HepG2 (cell line): ENCODE measurements around the gene NCOA4. TPM values are rescaled to one million over a fixed set of nuclear protein-coding genes. Genes with fewer than 3 reads are reported as not detected.
"Not testable (repeated sequence)": the region's sequence is repeated elsewhere in the genome, so short reads cannot be mapped to it uniquely, and the experiment has no call there.

Experiments used
- ATAC-seq: fragments of 200-7000 bp; cut with Tn5 transposase; 3 replicates; pipeline ENCODE4 v1.9.1; 2020; ENCODE audit warnings: mild to moderate bottlenecking, moderate library complexity
- BruUV-seq: library from RNA; stranded (reverse); fragments of 400-500 nt; replicated peaks from 2 replicates; lab custom pipeline; 2021; lab: Mats Ljungman, UMichigan
- CTCF ChIA-PET: fragments of 300-600 bp; formaldehyde crosslinking; extraction: SDS; loops from one replicate; lab custom pipeline; 2021; ENCODE audit warnings: low total read pairs, inconsistent platforms, low intra/inter-chr PET ratio; lab: Yijun Ruan, JAX
- POLR2A ChIA-PET: fragments of 350-600 bp; sonication (Branson Sonifier 250); formaldehyde crosslinking; loops from one replicate; lab custom pipeline; 2020; ENCODE audit warnings: antibody characterized with exemption, inconsistent platforms; lab: Yijun Ruan, JAX
- DNase-seq: peaks from one replicate; pipeline ENCODE4 v3.0.0-alpha.2; 2015; ENCODE audit warnings: low spot score
- FAIRE-seq: peaks from 3 replicates; lab custom pipeline; 2011; peaks lifted over from hg19 to GRCh38; lab: Jason Lieb, UNC
- H2AFZ ChIP-seq: one replicate; pipeline ENCODE4 v1.6.1; 2011; ENCODE audit warnings: low read length, inconsistent platforms
- H3K27ac ChIP-seq: fragments of 300-600 bp; 3 replicates; pipeline ENCODE4 v1.8.0; 2011; ENCODE audit warnings: mixed run types, mild to moderate bottlenecking, mixed read lengths, low read length, inconsistent platforms; ENCODE audit not compliant: insufficient read depth; ENCODE audit errors: extremely low read length
- H3K27me3 ChIP-seq, 2 experiments: fragments of 200-600 bp in 1 of 2; 2 replicates in 1 of 2; 3 replicates in 1 of 2; pipeline versions ENCODE4 v1.6.0 to v1.8.0; 2011; ENCODE audit warnings: low read length in 2 of 2, mild to moderate bottlenecking in 2 of 2, moderate library complexity in 2 of 2, inconsistent platforms in 1 of 2; ENCODE audit not compliant: insufficient read depth in 2 of 2, control insufficient read depth in 1 of 2
- H3K36me3 ChIP-seq, 2 experiments: fragments of 200-600 bp in 1 of 2; replicated peaks in 1 of 2; 2 replicates in 1 of 2; 3 replicates in 1 of 2; pipeline versions ENCODE4 v1.5.1 to v1.8.0; 2011; ENCODE audit warnings: low read length in 2 of 2, inconsistent platforms in 1 of 2; ENCODE audit not compliant: insufficient read depth in 2 of 2, control insufficient read depth in 1 of 2
- H3K4me1 ChIP-seq: 2 replicates; pipeline ENCODE4 v1.5.1; 2012; ENCODE audit warnings: low read length, inconsistent platforms; ENCODE audit not compliant: insufficient read depth
- H3K4me2 ChIP-seq: 2 replicates; pipeline ENCODE4 v1.6.0; 2011; ENCODE audit warnings: low read depth, low read length, inconsistent platforms
- H3K4me3 ChIP-seq, 3 experiments: fragments of 200-600 bp in 1 of 3; sonication (generic), shearing (Covaris generic) in 1 of 3; replicated peaks in 1 of 3; 2 replicates each; pipeline ENCODE4 v1.5.1; 2011 to 2016; ENCODE audit warnings: low read length in 3 of 3, inconsistent platforms in 2 of 3, low read depth in 2 of 3, mild to moderate bottlenecking in 2 of 3, control low read depth in 1 of 3, mixed read lengths in 1 of 3; ENCODE audit not compliant: insufficient read depth in 1 of 3
- H3K79me2 ChIP-seq: one replicate; pipeline ENCODE4 v1.6.1; 2011; ENCODE audit warnings: low read length, inconsistent platforms; ENCODE audit not compliant: insufficient read depth
- H3K9ac ChIP-seq: 2 replicates; pipeline ENCODE4 v1.6.0; 2011; ENCODE audit warnings: mild to moderate bottlenecking, low read depth, low read length, inconsistent platforms; ENCODE audit not compliant: insufficient read depth
- H3K9me3 ChIP-seq: 2 replicates; pipeline ENCODE4 v1.5.1; 2012; ENCODE audit warnings: mild to moderate bottlenecking, low read length
- H4K20me1 ChIP-seq: 2 replicates; pipeline ENCODE4 v1.6.0; 2011; ENCODE audit warnings: inconsistent platforms, mild to moderate bottlenecking, low read length, moderate library complexity; ENCODE audit not compliant: insufficient read depth
- BHLHE40 ChIP-seq: IDR thresholded peaks from 2 replicates; pipeline ENCODE4 v1.6.1; 2011; ENCODE audit warnings: low read length, improper control_type of control experiment
- ZFP36L1 ChIP-seq: sonication (generic); formaldehyde crosslinking; IDR thresholded peaks from 2 replicates; pipeline ENCODE4 v1.8.0; 2022; ENCODE audit warnings: mild to moderate bottlenecking, missing genetic modification reagents, moderate library complexity
- ZNF770 ChIP-seq: sonication (generic); formaldehyde crosslinking; IDR thresholded peaks from 2 replicates; pipeline ENCODE4 v1.5.0; 2020; ENCODE audit warnings: mild to moderate bottlenecking, missing genetic modification reagents
- WGBS: methylation state at CpG from one replicate; pipeline ENCODE4 v1.1.6; 2017; ENCODE audit warnings: low lambda C conversion rate; 5-methylcytosine and 5-hydroxymethylcytosine counted together
- in situ Hi-C: cut with HindIII; loops from 2 replicates; pipeline ENCODE4 v1.10.0; 2017; ENCODE audit warnings: low pct_unique_long_range_greater_than_20kb; ENCODE audit not compliant: extremely low pct_ligation_motif_present
- intact Hi-C: fragments of 100-400 bp; cut with micrococcal nuclease; formaldehyde crosslinking; loops from one replicate; pipeline ENCODE4 v1.10.0; 2022; ENCODE audit not compliant: unreplicated experiment
- polyA plus RNA-seq, 8 experiments: library from polyadenylated mRNA; depleted of rRNA in 3 of 8; stranded (reverse) in 7 of 8; unstranded in 1 of 8; fragments of >200 nt; fragmentation: Illumina TruSeq in 4 of 8; extraction: Trizol in 4 of 8; gene quantifications; 2 replicates each; pipeline versions ENCODE4 v1.2.1 to v1.2.3, GENCODE V29; 2011 to 2016; ENCODE audit warnings: low read depth in 4 of 8, missing spikeins in 1 of 8, mixed read lengths in 1 of 8; ENCODE audit not compliant: insufficient read depth in 1 of 8
- total RNA-seq, 5 experiments: library from RNA; depleted of rRNA; stranded (reverse); fragments of >200 nt; fragmentation: Illumina TruSeq; extraction: Trizol; gene quantifications; 2 replicates each; pipeline ENCODE4 v1.2.3, GENCODE V29; 2016; ENCODE audit warnings: low read depth in 1 of 5

The NCOA4 gene
- total and polyA plus RNA-seq, 2 of the 13 experiments (the other 11 are each of a cell fraction or from before 2014, with no cell fraction given): 306 to 400 TPM

GRCh38 chr10:45971742-45972105, 58.7 kb downstream of the NCOA4 start:
- POLR2A ChIA-PET, H3K9me3 ChIP-seq, H3K36me3 ChIP-seq, in situ Hi-C loops, intact Hi-C loops, H4K20me1 ChIP-seq, FAIRE-seq, H3K27me3 ChIP-seq, DNase-seq, H2AFZ ChIP-seq, CTCF ChIA-PET: not testable (repeated sequence)
- H3K79me2 ChIP-seq: peaks cover 66% of the 10 kb centered on the region
- H3K9ac ChIP-seq: peak overlapping the region; percentile 90
- 0 out of 2 replicates have a peak, but pooled peaks have one; percentile 9 for TF ChIP-seq ZFP36L1 (CRISPR knock-in tag)
- peak; percentile 47; the same call in 1 of the 2 replicates for TF ChIP-seq BHLHE40
- 0% methylated on average over 3 of the region's 25 CpGs for WGBS
- H3K4me3 ChIP-seq: peak overlapping the region; percentile 62 to 84 (median 83); a peak in 5 of 6 replicates
- peak overlapping the region; percentile 78 for H3K27ac ChIP-seq
- ATAC-seq: peak; percentile 86
- peaks cover 19% of the 10 kb centered on the region for H3K4me1 ChIP-seq
- peak overlapping the region; percentile 73 for H3K4me2 ChIP-seq
- BruUV-seq: TSS peak; percentile 75

GRCh38 chr10:45971019-45971418, 59.4 kb downstream of the NCOA4 start:
- Histone ChIP-seq H3K79me2 (peaks cover 68% of the 10 kb centered on the region), H3K9ac (peak overlapping the region; percentile 90)
- DNase-seq, FAIRE-seq, H2AFZ ChIP-seq, H3K27ac ChIP-seq, intact Hi-C loops, in situ Hi-C loops, H3K27me3 ChIP-seq: not testable (repeated sequence)
- peak; percentile 11; the same call in 1 of the 2 replicates for TF ChIP-seq ZNF770 (CRISPR knock-in tag)
- TF ChIP-seq, all 625 proteins: peak for 1; not testable (repeated sequence) for 624
- peak overlapping the region; percentile 62 to 84 (median 83); a peak in 5 of 6 replicates for H3K4me3 ChIP-seq
- POLR2A ChIA-PET, H4K20me1 ChIP-seq, H3K36me3 ChIP-seq, H3K9me3 ChIP-seq, CTCF ChIA-PET, BruUV-seq: not testable (repeated sequence)
- peaks cover 19% of the 10 kb centered on the region for H3K4me1 ChIP-seq
- WGBS: under 1% methylated on average over 14 of the region's 14 CpGs
- ATAC-seq: peak; percentile 9; the same call in 1 of the 3 replicates
- H3K4me2 ChIP-seq: peak overlapping the region; percentile 73

- H3K4me3 ChIP-seq, DNase-seq, BruUV-seq, FAIRE-seq, H4K20me1 ChIP-seq, H2AFZ ChIP-seq, H3K36me3 ChIP-seq, H3K27ac ChIP-seq, in situ Hi-C loops, H3K27me3 ChIP-seq, ATAC-seq, H3K9ac ChIP-seq, H3K4me1 ChIP-seq, H3K4me2 ChIP-seq, H3K9me3 ChIP-seq, POLR2A ChIA-PET, intact Hi-C loops, CTCF ChIA-PET: not testable (repeated sequence)
- 96% methylated on average over 6 of the region's 6 CpGs for WGBS
- H3K79me2 ChIP-seq: peaks cover 11% of the 10 kb centered on the region
These were observed 67.6 kb downstream of the NCOA4 start for GRCh38 chr10:45962686-45963452.
